ENCODE results near the gene PCDHA1. TPM values are rescaled to one million over a fixed set of nuclear protein-coding genes. Genes with fewer than 3 reads are reported as not detected.
A peak's percentile ranks its signal among the peaks of the same experiment; 100 is the strongest.
"Not testable (repeated sequence)": the region's sequence is repeated elsewhere in the genome, so short reads cannot be mapped to it uniquely, and the experiment has no call there.

PCDHA1 gene
- total RNA-seq, 1 donor from 2014 or later, result not detected

DNA sequence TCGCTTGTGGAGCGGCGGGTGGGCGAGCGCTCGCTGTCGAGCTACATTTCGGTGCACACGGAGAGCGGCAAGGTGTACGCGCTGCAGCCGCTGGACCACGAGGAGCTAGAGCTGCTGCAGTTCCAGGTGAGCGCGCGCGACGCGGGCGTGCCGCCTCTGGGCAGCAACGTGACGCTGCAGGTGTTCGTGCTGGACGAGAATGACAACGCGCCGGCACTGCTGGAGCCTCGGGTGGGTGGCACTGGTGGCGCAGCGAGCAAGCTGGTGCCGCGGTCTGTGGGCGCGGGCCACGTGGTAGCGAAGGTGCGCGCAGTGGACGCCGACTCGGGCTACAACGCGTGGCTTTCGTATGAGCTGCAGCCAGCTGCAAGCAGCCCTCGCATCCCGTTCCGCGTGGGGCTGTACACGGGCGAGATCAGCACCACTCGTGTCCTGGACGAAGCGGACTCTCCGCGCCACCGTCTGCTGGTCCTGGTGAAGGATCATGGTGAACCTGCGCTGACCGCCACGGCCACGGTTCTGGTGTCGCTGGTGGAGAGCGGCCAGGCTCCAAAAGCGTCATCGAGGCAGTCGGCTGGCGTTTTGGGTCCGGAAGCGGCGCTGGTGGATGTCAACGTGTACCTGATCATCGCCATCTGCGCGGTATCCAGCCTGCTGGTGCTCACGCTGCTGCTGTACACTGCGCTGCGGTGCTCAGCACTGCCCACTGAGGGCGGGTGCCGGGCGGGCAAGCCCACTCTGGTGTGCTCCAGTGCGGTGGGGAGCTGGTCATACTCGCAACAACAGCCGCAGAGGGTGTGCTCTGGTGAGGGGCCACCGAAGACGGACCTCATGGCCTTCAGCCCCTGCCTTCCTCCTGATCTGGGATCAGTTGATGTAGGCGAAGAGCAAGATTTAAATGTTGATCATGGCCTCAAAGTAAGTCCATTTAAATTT is 57.1 kb downstream of the PCDHA1 start:
- Mint-ChIP-seq H3K27ac (ENCODE audit: unreplicated experiment) (no peak overlapping the region), H3K9me3 (ENCODE audit: low read depth) (peaks cover 17% of the 10 kb centered on the region), H3K27me3 (ENCODE audit: low read depth) (no peaks in the 10 kb centered on the region), H3K36me3 (ENCODE audit: low read depth) (peaks cover 11% of the 10 kb centered on the region), H3K4me3 (ENCODE audit: unreplicated experiment) (no peak overlapping the region), H3K4me1 (ENCODE audit: low read depth) (no peaks in the 10 kb centered on the region)
- no peak for DNase-seq (ENCODE audit: low spot score)
- TF ChIP-seq, protein P1, sequence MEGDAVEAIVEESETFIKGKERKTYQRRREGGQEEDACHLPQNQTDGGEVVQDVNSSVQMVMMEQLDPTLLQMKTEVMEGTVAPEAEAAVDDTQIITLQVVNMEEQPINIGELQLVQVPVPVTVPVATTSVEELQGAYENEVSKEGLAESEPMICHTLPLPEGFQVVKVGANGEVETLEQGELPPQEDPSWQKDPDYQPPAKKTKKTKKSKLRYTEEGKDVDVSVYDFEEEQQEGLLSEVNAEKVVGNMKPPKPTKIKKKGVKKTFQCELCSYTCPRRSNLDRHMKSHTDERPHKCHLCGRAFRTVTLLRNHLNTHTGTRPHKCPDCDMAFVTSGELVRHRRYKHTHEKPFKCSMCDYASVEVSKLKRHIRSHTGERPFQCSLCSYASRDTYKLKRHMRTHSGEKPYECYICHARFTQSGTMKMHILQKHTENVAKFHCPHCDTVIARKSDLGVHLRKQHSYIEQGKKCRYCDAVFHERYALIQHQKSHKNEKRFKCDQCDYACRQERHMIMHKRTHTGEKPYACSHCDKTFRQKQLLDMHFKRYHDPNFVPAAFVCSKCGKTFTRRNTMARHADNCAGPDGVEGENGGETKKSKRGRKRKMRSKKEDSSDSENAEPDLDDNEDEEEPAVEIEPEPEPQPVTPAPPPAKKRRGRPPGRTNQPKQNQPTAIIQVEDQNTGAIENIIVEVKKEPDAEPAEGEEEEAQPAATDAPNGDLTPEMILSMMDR (IDR thresholded peaks at IDR 0.05), result no peak

DNA sequence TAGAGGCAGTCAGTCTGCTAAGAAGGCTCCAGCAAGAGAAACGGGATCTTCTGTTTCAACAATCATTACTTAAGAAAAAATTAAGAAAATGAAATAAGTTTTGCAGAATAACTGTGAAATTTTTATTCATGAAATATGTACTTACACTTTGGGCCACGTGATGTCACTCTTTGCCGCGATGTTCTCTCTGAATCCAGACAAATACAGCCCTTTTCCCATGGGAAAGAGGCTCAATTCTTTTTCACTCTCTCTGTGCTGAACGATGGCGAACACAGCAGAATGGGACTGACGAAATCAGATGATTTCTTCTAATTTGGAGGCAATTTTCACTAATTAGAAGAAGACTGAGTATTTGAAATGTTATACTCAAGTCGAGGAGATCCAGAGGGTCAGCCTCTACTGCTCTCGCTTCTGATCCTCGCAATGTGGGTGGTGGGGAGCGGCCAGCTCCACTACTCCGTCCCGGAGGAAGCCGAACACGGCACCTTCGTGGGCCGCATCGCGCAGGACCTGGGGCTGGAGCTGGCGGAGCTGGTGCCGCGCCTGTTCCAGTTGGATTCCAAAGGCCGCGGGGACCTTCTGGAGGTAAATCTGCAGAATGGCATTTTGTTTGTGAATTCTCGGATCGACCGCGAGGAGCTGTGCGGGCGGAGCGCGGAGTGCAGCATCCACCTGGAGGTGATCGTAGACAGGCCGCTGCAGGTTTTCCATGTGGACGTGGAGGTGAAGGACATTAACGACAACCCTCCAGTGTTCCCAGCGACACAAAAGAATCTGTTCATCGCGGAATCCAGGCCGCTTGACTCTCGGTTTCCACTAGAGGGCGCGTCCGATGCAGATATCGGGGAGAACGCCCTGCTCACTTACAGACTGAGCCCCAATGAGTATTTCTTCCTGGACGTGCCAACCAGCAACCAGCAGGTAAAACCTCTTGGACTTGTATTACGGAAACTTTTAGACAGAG is 62.5 kb downstream of the PCDHA1 start, which contains the start of gene PCDHA9:
TSS of gene PCDHA9 (plus strand) at position 244 of the 964 bp plus-strand sequence. CDS start at position 358, 114 bp downstream.
- not testable (repeated sequence) for H3K36me3 Mint-ChIP-seq (ENCODE audit: low read depth); H3K27ac Mint-ChIP-seq (ENCODE audit: unreplicated experiment); H3K27me3 Mint-ChIP-seq (ENCODE audit: low read depth); DNase-seq (ENCODE audit: low spot score); H3K9me3 Mint-ChIP-seq (ENCODE audit: low read depth); H3K4me1 Mint-ChIP-seq (ENCODE audit: low read depth)
- peak within 1 kb of the TSS; percentile 52 for H3K4me3 Mint-ChIP-seq (ENCODE audit: unreplicated experiment)

DNA sequence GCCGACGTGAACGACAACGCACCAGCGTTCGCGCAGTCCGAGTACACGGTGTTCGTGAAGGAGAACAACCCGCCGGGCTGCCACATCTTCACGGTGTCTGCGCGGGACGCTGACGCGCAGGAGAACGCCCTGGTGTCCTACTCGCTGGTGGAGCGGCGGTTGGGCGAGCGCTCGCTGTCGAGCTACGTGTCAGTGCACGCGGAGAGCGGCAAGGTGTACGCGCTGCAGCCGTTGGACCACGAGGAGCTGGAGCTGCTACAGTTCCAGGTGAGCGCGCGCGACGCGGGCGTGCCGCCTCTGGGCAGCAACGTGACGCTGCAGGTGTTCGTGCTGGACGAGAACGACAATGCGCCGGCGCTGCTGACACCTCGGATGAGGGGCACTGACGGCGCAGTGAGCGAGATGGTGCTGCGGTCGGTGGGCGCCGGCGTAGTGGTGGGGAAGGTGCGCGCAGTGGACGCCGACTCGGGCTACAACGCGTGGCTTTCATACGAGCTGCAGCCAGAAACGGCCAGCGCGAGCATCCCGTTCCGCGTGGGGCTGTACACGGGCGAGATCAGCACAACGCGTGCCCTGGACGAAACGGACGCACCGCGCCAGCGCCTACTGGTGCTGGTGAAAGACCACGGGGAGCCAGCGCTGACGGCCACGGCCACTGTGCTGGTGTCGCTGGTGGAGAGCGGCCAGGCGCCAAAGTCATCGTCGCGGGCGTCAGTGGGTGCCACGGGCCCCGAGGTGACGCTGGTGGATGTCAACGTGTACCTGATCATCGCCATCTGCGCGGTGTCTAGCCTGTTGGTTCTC is 64.1 kb downstream of the PCDHA1 start:
- H3K27ac Mint-ChIP-seq (ENCODE audit: unreplicated experiment); DNase-seq (ENCODE audit: low spot score); H3K27me3 Mint-ChIP-seq (ENCODE audit: low read depth); H3K9me3 Mint-ChIP-seq (ENCODE audit: low read depth); H3K4me1 Mint-ChIP-seq (ENCODE audit: low read depth); H3K4me3 Mint-ChIP-seq (ENCODE audit: unreplicated experiment); H3K36me3 Mint-ChIP-seq (ENCODE audit: low read depth): not testable (repeated sequence)

DNA sequence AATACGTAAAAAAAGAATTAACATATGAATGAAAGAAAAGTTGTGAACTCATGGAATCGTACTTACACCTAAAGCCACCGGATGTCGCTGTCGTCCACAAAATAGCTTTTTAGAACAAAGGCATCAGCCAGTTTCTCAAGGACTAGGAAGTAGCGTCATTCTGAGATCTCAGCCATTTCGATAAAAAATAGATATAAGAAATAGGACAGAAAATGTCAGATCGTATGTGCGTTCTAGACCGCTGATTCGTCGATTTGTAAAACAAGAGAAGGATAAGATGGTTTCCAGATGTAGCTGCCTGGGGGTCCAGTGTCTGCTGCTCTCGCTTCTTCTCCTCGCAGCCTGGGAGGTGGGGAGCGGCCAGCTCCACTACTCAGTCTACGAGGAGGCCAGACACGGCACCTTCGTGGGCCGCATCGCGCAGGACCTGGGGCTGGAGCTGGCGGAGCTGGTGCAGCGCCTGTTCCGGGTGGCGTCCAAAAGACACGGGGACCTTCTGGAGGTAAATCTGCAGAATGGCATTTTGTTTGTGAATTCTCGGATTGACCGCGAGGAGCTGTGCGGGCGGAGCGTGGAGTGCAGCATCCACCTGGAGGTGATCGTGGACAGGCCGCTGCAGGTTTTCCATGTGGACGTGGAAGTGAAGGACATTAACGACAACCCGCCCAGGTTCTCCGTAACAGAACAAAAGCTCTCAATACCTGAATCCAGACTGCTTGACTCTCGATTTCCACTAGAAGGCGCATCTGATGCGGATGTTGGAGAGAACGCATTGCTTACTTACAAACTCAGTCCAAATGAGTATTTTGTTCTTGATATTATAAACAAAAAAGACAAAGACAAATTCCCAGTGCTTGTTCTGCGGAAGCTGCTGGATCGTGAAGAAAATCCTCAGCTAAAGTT is 70.1 kb downstream of the PCDHA1 start, which contains the start of gene PCDHA10:
TSS of gene PCDHA10 (plus strand) at position 126 of the 903 bp plus-strand sequence. CDS start at position 278, 152 bp downstream.
- DNase-seq (ENCODE audit: low spot score), result no peak
- Mint-ChIP-seq H3K4me3 (ENCODE audit: unreplicated experiment) (peak within 1 kb of the TSS; percentile 73), H3K27ac (ENCODE audit: unreplicated experiment) (peak within 1 kb of the TSS; percentile 92), H3K9me3 (ENCODE audit: low read depth) (peaks cover 8% of the 10 kb centered on the region), H3K4me1 (ENCODE audit: low read depth) (peaks cover 8% of the 10 kb centered on the region), H3K27me3 (ENCODE audit: low read depth) (no peaks in the 10 kb centered on the region), H3K36me3 (ENCODE audit: low read depth) (peaks cover 18% of the 10 kb centered on the region)
- TF ChIP-seq, protein P1 (IDR thresholded peaks at IDR 0.05), result peak; percentile 75

DNA sequence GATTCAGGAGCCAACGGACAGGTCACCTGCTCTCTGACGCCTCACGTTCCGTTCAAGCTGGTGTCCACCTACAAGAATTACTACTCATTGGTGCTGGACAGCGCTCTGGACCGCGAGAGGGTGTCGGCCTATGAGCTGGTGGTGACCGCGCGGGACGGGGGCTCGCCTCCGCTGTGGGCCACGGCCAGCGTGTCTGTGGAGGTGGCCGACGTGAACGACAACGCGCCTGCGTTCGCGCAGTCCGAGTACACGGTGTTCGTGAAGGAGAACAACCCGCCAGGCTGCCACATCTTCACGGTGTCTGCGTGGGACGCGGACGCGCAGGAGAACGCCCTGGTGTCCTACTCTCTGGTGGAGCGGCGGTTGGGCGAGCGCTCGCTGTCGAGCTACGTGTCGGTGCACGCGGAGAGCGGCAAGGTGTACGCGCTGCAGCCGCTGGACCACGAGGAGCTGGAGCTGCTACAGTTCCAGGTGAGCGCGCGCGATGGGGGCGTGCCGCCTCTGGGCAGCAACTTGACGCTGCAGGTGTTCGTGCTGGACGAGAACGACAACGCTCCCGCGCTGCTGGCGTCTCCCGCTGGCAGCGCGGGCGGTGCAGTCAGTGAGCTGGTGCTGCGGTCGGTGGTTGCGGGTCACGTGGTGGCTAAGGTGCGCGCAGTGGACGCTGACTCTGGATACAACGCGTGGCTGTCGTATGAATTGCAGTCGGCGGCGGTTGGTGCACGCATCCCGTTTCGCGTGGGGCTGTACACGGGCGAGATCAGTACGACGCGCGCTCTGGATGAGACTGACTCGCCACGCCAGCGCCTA is 71.4 kb downstream of the PCDHA1 start:
- no peak overlapping the region for H3K4me3 Mint-ChIP-seq (ENCODE audit: unreplicated experiment)
- DNase-seq (ENCODE audit: low spot score), result peak; percentile 92

More for the DNA sequence above, 71.4 kb downstream of the PCDHA1 start:
- Mint-ChIP-seq H3K27me3 (ENCODE audit: low read depth) (no peaks in the 10 kb centered on the region), H3K27ac (ENCODE audit: unreplicated experiment) (no peak overlapping the region), H3K9me3 (ENCODE audit: low read depth) (peaks cover 15% of the 10 kb centered on the region), H3K4me1 (ENCODE audit: low read depth) (peaks cover 8% of the 10 kb centered on the region), H3K36me3 (ENCODE audit: low read depth) (peaks cover 26% of the 10 kb centered on the region)
- TF ChIP-seq, protein P1 (IDR thresholded peaks at IDR 0.05), result no peak
